Limb (tissue), 2 donors: ENCODE data around the gene KREMEN2.

Experiments
- DNase-seq, 2 donors: peaks; one replicate each; pipeline ENCODE4 v3.0.0-alpha.2; 2016; ENCODE audit errors: extremely low spot score in 2 of 2

KREMEN2 gene

GRCh38 chr16:2976201-2976600 is 12.1 kb downstream of the KREMEN2 start:
- no peak for DNase-seq

DNA sequence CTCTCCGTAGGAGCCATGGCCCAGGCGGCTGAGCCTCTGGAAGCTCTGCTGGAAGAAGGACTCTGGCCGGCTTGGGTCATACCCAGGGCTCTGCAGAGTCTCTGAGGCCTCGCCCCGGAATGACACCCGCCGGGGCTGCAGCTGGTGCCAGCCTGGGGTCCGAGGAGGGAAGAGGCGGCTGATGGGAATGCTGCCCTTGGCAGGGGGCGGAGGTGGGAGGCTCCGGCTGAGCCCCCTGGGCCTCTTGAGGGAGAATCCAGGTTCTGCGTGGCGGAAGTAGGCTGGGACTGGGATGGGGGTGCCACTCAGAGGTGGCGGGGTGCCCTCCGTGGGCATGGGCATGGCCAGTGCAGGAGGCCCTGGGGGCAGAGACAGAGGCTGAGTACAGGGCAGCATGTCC is 12.6 kb downstream of the KREMEN2 start:
- no peak for DNase-seq

- no peak for DNase-seq
These were observed 13.4 kb downstream of the KREMEN2 start for GRCh38 chr16:2977440-2977839.

DNA sequence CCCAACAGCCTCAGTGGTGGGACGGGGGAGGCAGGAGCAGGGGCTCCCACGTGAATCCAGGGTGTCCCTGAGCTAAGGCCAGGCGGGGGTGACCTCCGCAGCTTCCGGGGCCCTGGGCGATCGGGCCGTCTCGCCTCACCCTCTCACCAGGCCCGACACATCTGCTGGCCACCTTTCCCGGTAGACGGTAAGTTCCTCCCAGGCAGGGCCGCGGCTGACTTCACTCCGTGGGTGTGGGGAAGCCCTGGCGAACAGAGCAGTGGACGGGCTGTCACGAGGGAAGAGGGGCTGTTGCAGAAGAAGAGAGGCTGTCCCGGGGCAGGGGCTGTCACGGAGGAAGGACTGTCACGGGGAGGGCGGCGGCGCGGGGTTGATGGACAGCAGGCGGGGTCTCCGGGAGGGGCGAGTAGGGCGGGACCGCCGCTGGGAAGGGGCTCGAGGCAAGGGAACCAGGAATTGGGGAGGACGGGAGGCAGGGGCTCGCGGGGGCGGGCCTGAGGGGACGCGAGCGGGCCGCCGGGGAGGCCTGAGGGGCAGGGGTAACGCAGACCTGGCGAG is 15.7 kb downstream of the KREMEN2 start:
- no peak for DNase-seq

DNA sequence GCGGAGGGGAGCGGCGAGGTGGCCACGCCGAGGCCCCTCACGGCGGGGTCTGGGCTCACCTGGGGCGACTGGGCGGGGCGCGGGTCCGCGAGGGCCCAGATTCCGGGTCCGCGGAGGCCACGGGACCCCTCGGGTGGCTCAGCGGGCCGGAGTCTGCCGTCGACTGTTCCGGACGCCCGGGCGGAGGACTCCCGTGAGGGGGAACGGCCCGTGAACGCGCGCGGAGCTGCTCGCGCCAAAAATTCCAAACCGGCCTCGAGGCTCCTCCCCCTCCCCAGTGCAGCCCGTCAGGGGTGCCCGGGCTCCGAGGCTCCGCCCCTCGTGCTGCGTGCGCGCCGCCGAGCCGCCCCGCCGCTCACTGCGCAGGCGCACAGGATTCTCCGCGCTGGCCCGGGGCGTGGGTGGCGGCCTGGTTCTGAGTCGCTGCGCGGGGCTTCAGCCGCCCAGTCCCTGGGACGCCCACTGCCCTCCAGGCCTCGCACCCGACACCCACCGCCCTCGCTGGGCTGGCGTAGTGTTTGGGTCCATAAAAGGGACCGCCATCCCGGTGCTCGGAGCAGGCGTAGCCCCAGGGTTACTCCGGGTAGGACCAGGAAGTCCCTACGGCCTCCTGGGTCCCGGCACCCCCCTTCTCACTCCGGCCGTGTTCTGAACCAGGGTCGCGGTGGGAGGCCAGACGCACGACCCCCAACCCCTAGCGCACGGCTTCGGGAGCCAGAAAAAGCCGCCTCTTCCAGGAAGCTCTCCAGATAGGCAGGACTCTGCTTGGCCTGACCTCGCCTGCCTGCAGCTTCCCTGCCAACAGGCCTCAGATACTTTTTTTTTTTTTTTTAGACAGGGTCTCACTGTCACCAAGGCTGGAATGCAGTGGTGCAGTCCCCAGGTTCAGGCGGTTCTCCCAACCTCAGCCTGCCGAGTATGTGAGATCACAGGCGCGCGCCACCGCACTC is 16.4 kb downstream of the KREMEN2 start, which contains the start of gene PKMYT1:
TSS of gene PKMYT1 (minus strand) at position 220 of the 950 bp plus-strand sequence. CDS start 789 bp downstream, outside the sequence.
- peak; percentile 93 to 96 for DNase-seq

- no peak for DNase-seq
These were observed 17.3 kb downstream of the KREMEN2 start for GRCh38 chr16:2981177-2981898.

DNA sequence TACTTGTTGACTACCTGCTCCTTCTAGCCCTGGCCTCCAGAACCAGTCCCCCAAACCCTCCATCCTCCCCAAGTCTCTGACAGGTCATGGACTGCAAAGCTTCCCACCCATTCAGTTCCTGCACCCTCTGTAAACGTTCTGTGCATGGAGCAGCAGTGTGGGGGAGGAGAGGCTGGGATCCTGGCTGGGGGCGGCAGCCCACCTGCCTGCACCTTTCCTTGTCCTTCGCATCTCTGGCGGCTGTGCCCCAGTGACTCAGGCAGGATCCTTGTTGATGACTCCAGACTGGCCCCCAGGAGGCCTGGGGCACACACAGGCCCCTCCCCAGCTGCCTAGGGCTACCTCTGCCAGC is 17.8 kb downstream of the KREMEN2 start:
- no peak for DNase-seq

DNA sequence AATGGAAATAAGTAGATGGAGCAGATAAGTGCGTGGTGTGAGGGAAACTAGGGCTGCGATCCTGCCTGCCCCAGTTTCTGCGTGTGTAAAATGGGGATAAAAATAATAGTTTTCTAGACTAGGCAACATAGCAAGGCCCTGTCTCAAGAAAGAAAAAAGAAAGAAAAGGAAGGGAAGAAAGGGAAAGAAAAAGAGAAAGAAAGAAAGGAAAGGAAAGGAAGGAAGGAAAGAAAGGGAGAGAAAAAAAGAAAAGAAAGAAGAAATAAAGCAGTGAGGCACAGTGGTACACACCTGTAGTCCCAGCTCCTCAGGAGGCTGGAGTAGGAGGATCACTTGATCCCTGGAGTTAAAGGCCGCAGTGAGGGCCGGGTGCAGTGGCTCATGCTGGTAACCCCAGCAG is 18.3 kb downstream of the KREMEN2 start:
- no peak for DNase-seq

- DNase-seq, result peak; percentile 65 to 92
These were observed 19.6 kb downstream of the KREMEN2 start for GRCh38 chr16:2983706-2984136.

GRCh38 chr16:2985462-2985861 is 21.4 kb downstream of the KREMEN2 start:
- peak in 1 of 2 donors; percentile 63 for DNase-seq

- no peak for DNase-seq
These were observed 21.8 kb downstream of the KREMEN2 start for GRCh38 chr16:2985893-2986355.

DNA sequence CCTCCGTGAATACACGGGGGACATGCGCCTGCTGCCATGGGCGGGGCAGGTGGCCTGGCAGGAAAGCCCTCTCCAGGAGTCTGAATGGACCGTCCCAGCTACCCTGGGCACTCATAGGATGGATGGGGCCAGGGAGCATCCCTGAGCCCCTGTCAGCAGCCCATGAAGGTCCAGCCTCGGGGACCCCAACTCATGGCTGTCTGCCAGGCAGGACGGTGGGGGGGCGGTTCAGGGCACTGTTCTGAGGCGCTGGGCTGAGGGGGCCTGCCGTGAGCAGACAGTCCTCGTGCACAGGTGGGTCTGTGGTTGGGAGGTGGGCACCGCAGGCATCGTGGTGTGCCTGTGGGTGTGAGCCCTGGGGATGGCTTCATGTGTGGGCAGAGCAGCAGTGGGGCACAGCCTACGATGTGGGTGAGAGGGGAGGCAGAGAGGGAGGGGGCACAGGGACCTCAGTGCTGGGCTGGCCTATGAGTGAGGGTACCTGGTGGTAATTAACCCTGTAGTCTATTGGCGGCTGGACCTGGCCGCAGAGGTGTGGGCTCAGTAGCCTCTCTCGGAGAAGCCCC is 22.6 kb downstream of the KREMEN2 start:
- DNase-seq, result no peak

DNA sequence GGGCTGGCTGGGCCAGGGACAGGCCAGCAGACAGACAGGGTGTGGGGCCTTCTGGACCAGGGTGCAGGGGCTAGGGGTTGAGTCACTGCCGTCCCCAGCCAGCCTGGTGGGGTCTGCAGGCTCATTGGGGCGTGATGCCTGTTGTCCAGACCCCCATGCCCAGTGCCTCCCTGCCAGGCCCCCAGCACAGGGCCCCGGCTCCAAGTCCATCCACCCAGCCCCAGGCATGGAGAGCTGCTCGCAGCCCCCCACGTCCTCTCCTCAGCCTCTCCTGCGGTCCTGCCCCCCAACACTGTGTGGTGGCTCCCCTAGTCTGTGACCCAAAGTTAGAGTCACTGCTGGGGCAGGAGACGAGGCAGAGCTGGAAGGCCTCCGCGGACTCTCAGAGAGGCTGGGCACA is 23.2 kb downstream of the KREMEN2 start:
- no peak for DNase-seq

- DNase-seq, result peak; percentile 75 to 78
These were observed 23.8 kb downstream of the KREMEN2 start for GRCh38 chr16:2987833-2988232.

GRCh38 chr16:2988590-2989099 is 24.6 kb downstream of the KREMEN2 start:
- no peak for DNase-seq

DNA sequence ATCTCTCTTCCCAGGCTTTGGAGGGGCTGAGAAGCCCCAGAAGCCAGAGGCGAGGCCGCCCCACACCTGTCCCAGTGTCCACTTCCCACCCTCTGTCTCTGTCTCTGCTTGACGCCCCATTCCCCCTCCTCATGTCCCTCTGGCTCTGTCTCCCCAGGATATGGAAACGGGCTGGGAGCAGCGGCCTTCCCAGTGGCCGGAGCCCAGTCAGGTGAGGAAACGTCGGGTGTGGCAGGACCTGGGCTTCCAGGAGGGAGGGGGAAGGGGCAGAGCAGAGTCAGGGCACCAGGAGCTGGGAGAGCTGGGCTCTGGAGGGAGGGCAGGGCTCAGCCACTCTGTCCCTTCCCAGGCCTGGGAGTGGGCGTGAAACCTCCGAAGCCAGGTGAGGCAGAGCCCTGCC is 26.8 kb downstream of the KREMEN2 start:
- DNase-seq, result no peak

DNA sequence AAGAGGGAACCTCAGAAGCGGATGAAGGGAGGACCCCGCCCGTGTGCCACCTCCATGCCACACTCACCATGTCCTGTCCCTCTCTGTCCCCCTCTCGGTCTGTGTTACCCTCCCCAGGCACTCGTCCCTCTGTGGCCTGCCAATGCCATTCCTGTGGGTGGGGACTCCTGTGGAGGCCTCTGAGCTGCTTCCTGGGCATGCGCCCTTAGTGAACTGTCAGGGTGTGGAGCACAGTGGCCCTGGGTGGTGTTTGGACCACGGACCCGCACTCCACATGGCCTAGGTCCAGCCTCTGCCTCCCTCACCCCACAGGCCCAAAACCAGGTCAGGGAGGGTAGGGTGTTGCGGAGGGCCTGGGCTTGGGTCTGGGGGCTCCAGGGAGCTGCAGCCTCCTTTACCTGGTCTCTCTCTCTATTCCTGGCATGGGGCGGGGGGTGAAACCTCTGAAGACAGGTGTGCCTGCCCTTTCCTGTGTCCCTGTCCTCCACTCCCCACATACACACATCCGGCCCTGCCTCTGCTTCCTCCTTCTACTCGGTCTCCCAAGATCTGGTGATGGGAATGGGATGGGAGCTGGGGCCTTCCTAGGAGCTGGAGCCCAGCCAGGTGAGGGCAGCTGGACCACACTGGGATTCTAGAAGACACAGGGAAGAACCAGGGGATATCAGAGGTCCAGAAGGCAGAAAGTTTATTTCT is 27.6 kb downstream of the KREMEN2 start:
- no peak for DNase-seq

- DNase-seq, result no peak
These were observed 28.5 kb downstream of the KREMEN2 start for GRCh38 chr16:2992383-2993081.

GRCh38 chr16:2996298-2996697 is 32.2 kb downstream of the KREMEN2 start:
- no peak for DNase-seq

DNA sequence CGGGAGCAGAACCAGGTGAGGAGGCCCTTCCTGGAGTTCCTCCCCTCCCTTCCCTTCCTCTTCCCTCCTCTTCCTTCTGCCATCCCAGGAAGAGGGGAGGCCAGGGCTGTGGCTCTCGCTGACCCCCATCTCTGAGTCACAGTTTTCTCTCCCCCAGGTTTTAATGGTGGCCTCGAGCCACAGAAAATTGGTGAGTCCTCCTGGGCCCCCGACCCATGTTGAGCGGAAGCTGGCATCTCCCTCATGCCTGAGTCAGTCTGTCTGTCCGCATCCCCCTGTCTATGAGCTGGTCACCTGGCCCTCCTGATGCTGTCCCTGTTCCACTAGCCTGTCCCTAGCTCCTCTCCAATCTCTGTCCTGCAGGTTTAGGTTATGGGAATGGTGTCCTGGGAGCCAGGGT is 35.9 kb downstream of the KREMEN2 start:
- no peak for DNase-seq
